ENCODE measurements around the gene ING5.

The ING5 gene

DNA sequence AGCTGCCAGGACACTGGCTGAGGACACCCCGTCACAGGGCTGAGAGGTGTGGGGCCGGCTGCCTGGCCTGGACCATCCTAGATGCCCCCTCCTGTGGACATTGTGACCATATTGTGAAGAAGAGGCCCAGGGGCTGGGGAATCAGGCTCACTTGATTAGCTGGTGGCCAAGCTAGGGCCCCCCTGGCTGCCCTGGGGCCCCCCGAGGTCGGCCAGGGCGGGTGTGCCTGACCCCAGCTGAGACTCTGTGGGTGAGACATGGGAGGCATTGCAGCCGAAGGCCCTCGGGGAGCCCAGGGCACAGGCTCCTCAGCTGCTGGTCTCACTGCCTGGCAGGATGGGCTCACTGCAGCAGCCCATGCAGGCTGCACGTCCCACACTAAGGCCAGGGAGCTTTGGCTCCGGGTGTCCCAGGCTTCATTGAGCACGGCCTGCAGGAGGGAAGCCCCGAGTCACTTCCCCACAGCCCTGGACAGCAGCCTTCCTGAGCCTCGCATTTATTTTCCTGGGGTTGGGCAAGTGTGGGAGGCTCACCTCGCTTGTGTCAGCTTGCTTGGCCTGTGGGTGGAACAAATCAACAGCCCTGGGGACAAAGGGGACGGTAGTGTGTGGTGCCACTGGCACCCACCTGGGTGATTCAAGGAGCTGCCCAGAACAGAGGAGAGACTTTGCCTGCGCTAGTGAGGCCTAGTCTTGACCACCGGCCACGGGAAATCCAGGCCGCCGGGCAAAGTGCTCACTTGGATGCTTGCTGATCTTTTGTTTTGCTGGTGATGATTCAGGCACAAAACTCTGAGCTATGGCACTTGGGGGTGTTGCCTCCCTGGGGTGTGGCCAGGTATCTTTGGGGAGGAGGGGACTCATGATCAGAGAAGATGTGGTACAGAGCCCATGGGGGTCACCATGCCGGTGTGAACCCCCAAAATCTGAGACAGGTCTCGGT is 76.1 kb downstream of the ING5 start:
- DNase-seq (ENCODE audit: low read depth) = no peak
- H3K4me3 ChIP-seq (ENCODE audit: low read length) = no peak overlapping the region
- TF ChIP-seq, protein P1, sequence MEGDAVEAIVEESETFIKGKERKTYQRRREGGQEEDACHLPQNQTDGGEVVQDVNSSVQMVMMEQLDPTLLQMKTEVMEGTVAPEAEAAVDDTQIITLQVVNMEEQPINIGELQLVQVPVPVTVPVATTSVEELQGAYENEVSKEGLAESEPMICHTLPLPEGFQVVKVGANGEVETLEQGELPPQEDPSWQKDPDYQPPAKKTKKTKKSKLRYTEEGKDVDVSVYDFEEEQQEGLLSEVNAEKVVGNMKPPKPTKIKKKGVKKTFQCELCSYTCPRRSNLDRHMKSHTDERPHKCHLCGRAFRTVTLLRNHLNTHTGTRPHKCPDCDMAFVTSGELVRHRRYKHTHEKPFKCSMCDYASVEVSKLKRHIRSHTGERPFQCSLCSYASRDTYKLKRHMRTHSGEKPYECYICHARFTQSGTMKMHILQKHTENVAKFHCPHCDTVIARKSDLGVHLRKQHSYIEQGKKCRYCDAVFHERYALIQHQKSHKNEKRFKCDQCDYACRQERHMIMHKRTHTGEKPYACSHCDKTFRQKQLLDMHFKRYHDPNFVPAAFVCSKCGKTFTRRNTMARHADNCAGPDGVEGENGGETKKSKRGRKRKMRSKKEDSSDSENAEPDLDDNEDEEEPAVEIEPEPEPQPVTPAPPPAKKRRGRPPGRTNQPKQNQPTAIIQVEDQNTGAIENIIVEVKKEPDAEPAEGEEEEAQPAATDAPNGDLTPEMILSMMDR (conservative IDR thresholded peaks at IDR 0.05; ENCODE audit: low read depth, low read length) = no peak
